Skeletal muscle tissue (tissue), 4 donors: ENCODE results near the gene COLEC11. TPM values are rescaled to one million over a fixed set of nuclear protein-coding genes. Genes with fewer than 3 reads are reported as not detected.

Experiments used
- H3K27ac ChIP-seq: one replicate; pipeline ENCODE4 v1.7.0; 2013; ENCODE audit warnings: mild to moderate bottlenecking, low read depth, low read length, inconsistent platforms
- H3K27me3 ChIP-seq, 3 donors: one replicate each; pipeline ENCODE4 v1.7.0; 2013; ENCODE audit warnings: low read length in 3 of 3; ENCODE audit not compliant: control insufficient read depth in 3 of 3, insufficient read depth in 3 of 3
- H3K36me3 ChIP-seq, 3 donors: one replicate each; pipeline ENCODE4 v1.7.0; 2013; ENCODE audit warnings: low read length in 3 of 3; ENCODE audit not compliant: control insufficient read depth in 3 of 3, insufficient read depth in 3 of 3
- H3K4me1 ChIP-seq, 3 donors: one replicate each; pipeline ENCODE4 v1.7.0; 2013; ENCODE audit warnings: low read length in 3 of 3, mild to moderate bottlenecking in 3 of 3; ENCODE audit not compliant: control insufficient read depth in 3 of 3, insufficient read depth in 3 of 3
- H3K4me3 ChIP-seq, 3 donors: one replicate each; pipeline ENCODE4 v1.7.0; 2013; ENCODE audit warnings: low read length in 3 of 3
- H3K9ac ChIP-seq, 3 donors: one replicate each; pipeline ENCODE4 v1.7.0; 2013; ENCODE audit warnings: low read length in 3 of 3, mild to moderate bottlenecking in 3 of 3, moderate library complexity in 2 of 3, low read depth in 1 of 3
- H3K9me3 ChIP-seq, 3 donors: one replicate each; pipeline ENCODE4 v1.7.0; 2013; ENCODE audit warnings: low read length in 3 of 3; ENCODE audit not compliant: control insufficient read depth in 3 of 3
- total RNA-seq: library from RNA; depleted of rRNA; stranded (reverse); fragments of >200 nt; gene quantifications from one replicate; pipeline ENCODE4 v1.2.3, GENCODE V29; 2014
- donor health status: Osteomylitis.

COLEC11 gene
- total RNA-seq, 1 donor from 2014 or later: not detected

- H3K9me3 ChIP-seq: no peaks in the 10 kb centered on the region
- H3K4me3 ChIP-seq: no peak overlapping the region
- peaks cover 0 to 10% (median 8%) of the 10 kb centered on the region in 3 donors for H3K27me3 ChIP-seq
- no peaks in the 10 kb centered on the region for H3K36me3 ChIP-seq
- no peaks in the 10 kb centered on the region for H3K4me1 ChIP-seq
- H3K9ac ChIP-seq: no peak overlapping the region
- no peak overlapping the region for H3K27ac ChIP-seq
Observed at GRCh38 chr2:3636586-3637310, 41.8 kb downstream of the COLEC11 start.

GRCh38 chr2:3637311-3637675 is 42.4 kb downstream of the COLEC11 start:
- Histone ChIP-seq H3K4me1 (no peaks in the 10 kb centered on the region), H3K27me3 (peaks cover 0 to 10% (median 8%) of the 10 kb centered on the region in 3 donors), H3K4me3 (no peak overlapping the region), H3K9ac (no peak overlapping the region), H3K9me3 (no peaks in the 10 kb centered on the region), H3K27ac (no peak overlapping the region), H3K36me3 (no peaks in the 10 kb centered on the region)

- Histone ChIP-seq H3K9me3 (no peaks in the 10 kb centered on the region), H3K27me3 (peaks cover 0 to 10% (median 8%) of the 10 kb centered on the region in 3 donors), H3K4me3 (no peak overlapping the region), H3K27ac (no peak overlapping the region), H3K36me3 (no peaks in the 10 kb centered on the region), H3K9ac (no peak overlapping the region), H3K4me1 (no peaks in the 10 kb centered on the region)
Observed at GRCh38 chr2:3637692-3638455, 43.0 kb downstream of the COLEC11 start.

- Histone ChIP-seq H3K36me3 (no peaks in the 10 kb centered on the region), H3K4me3 (no peak overlapping the region), H3K27ac (no peak overlapping the region), H3K9ac (no peak overlapping the region), H3K27me3 (peaks cover 0 to 10% (median 8%) of the 10 kb centered on the region in 3 donors), H3K4me1 (no peaks in the 10 kb centered on the region), H3K9me3 (no peaks in the 10 kb centered on the region)
Observed at GRCh38 chr2:3638456-3638810, 43.5 kb downstream of the COLEC11 start.

- Histone ChIP-seq H3K9me3 (no peaks in the 10 kb centered on the region), H3K27ac (no peak overlapping the region), H3K27me3 (peaks cover 0 to 10% (median 8%) of the 10 kb centered on the region in 3 donors), H3K9ac (no peak overlapping the region), H3K4me3 (no peak overlapping the region), H3K36me3 (no peaks in the 10 kb centered on the region), H3K4me1 (no peaks in the 10 kb centered on the region)
Observed at GRCh38 chr2:3639015-3639630, 44.2 kb downstream of the COLEC11 start.

- H3K9me3 ChIP-seq: no peaks in the 10 kb centered on the region
- no peaks in the 10 kb centered on the region for H3K4me1 ChIP-seq
- no peak overlapping the region for H3K27ac ChIP-seq
- H3K36me3 ChIP-seq: no peaks in the 10 kb centered on the region
- peaks cover 0 to 10% (median 8%) of the 10 kb centered on the region in 3 donors for H3K27me3 ChIP-seq
- no peak overlapping the region for H3K4me3 ChIP-seq
- H3K9ac ChIP-seq: no peak overlapping the region
Observed at GRCh38 chr2:3639653-3640052, 44.7 kb downstream of the COLEC11 start.

GRCh38 chr2:3641181-3641580 is 46.3 kb downstream of the COLEC11 start:
- Histone ChIP-seq H3K9ac (no peak overlapping the region), H3K9me3 (no peaks in the 10 kb centered on the region), H3K4me1 (no peaks in the 10 kb centered on the region), H3K4me3 (no peak overlapping the region), H3K27ac (no peak overlapping the region), H3K36me3 (no peaks in the 10 kb centered on the region), H3K27me3 (peaks cover 0 to 10% (median 5%) of the 10 kb centered on the region in 3 donors)

GRCh38 chr2:3641841-3642421 is 47.0 kb downstream of the COLEC11 start:
- Histone ChIP-seq H3K27me3 (peaks cover 0 to 7% (median 3%) of the 10 kb centered on the region in 3 donors), H3K27ac (no peak overlapping the region), H3K9me3 (no peaks in the 10 kb centered on the region), H3K4me3 (no peak overlapping the region), H3K4me1 (no peaks in the 10 kb centered on the region), H3K9ac (no peak overlapping the region), H3K36me3 (no peaks in the 10 kb centered on the region)

- H3K36me3 ChIP-seq: no peaks in the 10 kb centered on the region
- no peak overlapping the region for H3K27ac ChIP-seq
- no peaks in the 10 kb centered on the region for H3K4me1 ChIP-seq
- no peaks in the 10 kb centered on the region for H3K9me3 ChIP-seq
- no peaks in the 10 kb centered on the region for H3K27me3 ChIP-seq
- no peak overlapping the region for H3K4me3 ChIP-seq
- no peak overlapping the region for H3K9ac ChIP-seq
Observed at GRCh38 chr2:3642521-3643215, 47.8 kb downstream of the COLEC11 start.
